Inferior parietal cortex (tissue), 1 donor: ENCODE results near the gene AS3MT.
"Not testable (repeated sequence)": the region's sequence is repeated elsewhere in the genome, so short reads cannot be mapped to it uniquely, and the experiment has no call there.

Experiments
- DNase-seq: peaks from one replicate; pipeline ENCODE4 v3.0.0-alpha.2; 2016; ENCODE audit errors: extremely low spot score

Gene AS3MT

GRCh38 chr10:102855731-102856436 is 13.4 kb upstream of the AS3MT start:
- DNase-seq = not testable (repeated sequence)

- DNase-seq = no peak
Observed at GRCh38 chr10:102856758-102857424, 12.4 kb upstream of the AS3MT start.

- DNase-seq = no peak
Observed at GRCh38 chr10:102859911-102860310, 9.4 kb upstream of the AS3MT start.

GRCh38 chr10:102863660-102864059 is 5.6 kb upstream of the AS3MT start:
- no peak for DNase-seq

DNA sequence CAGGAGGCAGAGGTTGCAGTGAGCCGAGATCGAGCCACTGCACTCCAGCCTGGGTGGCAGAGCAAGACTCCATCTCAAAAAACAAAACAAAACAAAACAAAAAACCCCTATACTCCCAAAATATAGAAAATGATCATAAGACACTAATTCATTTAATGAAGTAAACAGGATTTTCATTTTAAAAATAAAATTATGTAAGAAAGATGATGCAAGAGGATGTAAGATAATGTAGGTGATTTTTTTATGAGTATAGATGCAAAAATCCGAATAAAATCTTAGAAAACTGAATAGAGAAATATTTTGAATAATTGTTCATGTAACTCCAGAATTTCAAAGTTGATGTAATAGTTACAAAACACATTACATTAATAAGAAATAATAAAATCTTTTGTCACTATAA is 3.6 kb upstream of the AS3MT start:
- DNase-seq = no peak

GRCh38 chr10:102868911-102869257 is 386 bp upstream of the AS3MT start:
- DNase-seq = no peak

DNA sequence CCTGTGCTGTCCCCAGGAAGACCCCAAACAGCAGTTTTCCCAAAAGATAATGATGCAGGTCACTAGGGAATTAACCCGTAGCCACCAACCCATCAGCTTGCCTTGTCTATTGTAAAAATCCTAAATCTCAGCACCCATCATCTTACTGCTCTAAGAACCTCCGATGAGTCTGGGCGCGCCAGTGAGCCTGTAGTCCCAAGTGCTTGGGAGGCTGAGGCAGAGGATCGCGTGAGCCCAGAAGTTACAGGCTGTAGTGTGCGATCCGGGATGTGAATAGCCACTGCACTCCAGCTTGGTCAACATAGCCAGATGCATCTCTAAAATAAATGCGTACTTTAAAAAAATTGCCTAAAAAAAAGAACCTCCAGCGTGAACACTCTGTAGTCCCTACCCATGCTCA is 951 bp downstream of the AS3MT start:
- DNase-seq = no peak

GRCh38 chr10:102872163-102872562 is 2.9 kb downstream of the AS3MT start:
- DNase-seq = no peak

- no peak for DNase-seq
Observed at GRCh38 chr10:102876747-102877153, 7.5 kb downstream of the AS3MT start.

GRCh38 chr10:102878629-102879028 is 9.4 kb downstream of the AS3MT start:
- no peak for DNase-seq

DNA sequence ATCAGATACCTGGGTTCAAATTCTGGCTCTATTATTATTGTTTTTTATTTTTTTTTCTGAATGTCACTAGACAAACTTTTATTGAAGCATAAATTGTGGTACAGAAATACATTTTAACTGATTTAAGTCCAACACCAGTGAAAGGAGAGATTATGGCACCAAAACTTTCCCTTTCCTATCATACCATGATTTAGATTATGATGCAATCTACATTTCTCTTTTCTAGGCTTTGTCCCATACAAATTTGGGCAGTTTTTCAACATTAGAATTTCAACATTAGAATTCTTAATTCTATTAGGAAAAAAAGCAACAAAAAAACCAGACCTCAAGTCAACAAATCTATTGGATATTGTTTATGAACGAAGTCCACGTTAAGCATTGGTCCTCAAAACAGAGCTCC is 11.0 kb downstream of the AS3MT start:
- DNase-seq = no peak

- DNase-seq = no peak
Observed at GRCh38 chr10:102888048-102888447, 18.8 kb downstream of the AS3MT start.

DNA sequence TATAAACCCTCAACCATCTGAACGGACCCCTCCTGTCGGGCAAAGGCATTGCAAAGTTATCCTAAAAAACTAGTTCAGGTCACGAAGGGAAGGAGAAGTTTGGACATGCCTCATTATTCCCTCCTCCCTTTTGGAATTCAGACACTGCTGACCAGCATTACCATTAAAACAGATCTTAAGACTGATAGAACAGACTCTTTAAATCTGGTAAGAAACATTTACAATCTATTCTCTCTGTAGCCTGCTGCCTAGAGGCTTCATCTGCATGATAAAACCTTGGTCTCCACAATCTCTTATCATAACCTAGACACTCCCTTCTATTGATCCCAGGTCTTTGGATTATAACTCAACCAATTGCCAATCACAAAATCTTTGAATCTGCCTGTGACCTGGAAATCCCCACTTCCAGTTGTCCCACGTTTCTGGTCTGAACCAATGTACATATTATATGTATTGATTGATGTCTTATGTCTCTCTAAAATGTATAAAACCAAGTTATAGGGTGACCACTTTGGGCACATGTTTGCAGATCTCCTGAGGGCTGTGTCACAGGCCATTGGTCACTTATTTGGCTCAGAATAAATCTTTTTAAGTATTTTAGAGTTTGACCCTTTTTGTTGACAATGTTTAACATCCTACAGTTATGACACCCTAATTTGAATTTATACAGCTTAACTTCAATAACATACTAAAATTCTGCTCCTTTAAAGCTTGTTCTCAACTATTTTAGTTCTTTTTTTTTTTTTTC is 25.4 kb downstream of the AS3MT start:
- DNase-seq = no peak

DNA sequence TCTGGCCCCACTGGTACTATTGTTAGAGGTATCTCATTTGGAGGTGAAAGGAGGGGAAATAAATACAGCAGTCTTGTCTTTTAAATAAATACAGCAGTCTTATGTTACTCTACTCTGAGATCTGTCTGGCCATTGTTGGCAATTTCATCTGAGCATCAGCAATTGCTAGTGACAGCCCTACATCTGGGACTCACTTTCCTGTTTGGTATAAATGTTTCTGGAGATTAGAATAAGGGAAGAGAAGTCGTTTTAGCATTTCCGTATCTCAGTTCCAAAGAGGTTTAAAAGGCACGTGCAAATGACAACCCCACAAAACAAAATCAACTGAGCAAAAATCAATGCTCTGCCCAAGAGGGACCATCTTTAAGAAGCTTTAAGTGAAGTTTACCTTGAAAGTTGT is 30.7 kb downstream of the AS3MT start:
- no peak for DNase-seq

DNA sequence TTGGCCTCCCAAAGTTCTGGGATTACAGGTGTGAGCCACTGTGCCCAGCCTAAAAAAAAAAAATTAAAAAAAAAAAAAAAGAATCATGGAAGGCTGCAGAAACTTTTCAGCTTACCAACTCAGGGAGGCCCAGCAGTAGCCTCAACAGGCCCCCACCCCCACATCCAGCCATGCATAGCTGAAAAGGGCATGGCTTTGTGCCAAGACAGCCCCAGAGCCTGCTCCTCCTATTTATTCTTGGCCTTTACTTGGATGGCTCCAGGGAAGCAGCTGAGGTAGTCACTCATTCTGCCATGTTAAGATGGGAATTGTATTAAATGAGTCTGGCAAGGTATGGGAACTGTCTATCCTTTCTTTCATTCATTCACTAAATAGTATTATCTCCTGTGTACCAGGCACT is 35.1 kb downstream of the AS3MT start:
- no peak for DNase-seq

DNA sequence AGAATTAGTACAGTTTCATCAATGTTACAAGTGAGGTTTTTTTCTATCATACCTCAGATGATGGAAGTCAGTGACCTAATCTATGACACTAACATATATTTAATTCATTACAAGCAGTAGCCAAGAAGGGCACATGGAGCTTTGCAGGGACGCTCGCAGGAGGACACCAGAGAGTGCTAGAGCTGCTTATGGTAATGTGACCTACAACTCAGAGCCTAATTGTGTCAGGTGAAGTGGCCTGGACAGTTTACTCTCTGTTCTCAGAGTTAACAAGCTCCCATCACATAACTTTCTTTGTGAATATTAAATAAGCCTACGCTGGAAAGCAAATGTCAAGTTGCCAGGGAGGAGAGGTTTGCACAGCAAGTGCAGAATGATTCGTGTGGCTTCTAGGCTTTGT is 37.2 kb downstream of the AS3MT start:
- DNase-seq = no peak

DNA sequence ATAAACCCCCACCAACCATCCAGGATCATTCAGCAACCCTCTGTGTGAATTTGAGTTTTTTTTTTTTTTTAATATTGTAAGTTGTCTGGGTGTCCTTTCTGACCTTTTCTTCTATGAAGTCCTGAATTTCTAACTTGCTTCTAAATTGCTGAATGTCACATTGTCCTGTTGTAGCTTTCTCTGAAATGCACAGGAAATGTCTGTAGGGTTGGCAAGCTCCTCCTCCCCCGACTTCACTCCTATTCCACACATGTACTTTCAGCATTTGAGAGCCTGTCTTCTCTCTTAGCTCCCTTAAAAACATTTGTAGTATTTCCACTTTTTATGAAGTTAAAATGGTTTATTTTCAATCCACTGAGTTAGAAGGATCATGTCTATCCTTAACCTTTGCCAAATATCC is 45.5 kb downstream of the AS3MT start:
- DNase-seq = no peak

GRCh38 chr10:102916173-102916572 is 46.9 kb downstream of the AS3MT start:
- DNase-seq = no peak

DNA sequence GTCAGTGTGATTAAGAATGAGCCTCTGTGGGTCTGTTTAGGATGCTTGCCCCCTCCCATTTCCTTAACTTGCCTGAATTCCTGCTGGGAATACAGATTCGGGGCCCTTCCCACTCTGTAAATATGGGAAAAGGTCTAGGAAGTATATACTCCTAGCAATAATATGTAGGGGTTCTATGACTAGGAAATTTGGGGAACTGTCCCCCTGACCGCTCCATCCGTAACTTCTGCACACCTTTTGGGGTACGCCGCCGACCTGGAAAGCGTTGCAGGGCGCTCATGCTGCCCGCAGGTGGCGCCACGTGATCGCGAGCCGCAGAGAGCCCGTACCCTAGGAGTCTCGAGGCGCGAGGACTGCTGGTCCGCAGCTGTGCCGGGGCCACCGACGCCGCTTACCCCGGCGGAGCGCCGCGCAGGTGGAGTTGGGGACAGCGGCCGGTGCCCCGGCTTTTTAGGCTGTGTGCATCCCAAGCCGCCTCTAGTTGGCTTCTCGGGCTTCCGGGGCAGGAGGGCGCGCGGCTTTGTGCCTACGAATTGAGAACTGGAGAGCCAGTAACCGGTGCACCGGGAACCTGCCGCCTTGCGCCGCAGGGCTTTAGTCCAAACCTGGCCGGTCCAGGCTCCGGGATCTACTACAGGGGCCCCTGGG is 48.2 kb downstream of the AS3MT start:
- DNase-seq = peak; percentile 81

DNA sequence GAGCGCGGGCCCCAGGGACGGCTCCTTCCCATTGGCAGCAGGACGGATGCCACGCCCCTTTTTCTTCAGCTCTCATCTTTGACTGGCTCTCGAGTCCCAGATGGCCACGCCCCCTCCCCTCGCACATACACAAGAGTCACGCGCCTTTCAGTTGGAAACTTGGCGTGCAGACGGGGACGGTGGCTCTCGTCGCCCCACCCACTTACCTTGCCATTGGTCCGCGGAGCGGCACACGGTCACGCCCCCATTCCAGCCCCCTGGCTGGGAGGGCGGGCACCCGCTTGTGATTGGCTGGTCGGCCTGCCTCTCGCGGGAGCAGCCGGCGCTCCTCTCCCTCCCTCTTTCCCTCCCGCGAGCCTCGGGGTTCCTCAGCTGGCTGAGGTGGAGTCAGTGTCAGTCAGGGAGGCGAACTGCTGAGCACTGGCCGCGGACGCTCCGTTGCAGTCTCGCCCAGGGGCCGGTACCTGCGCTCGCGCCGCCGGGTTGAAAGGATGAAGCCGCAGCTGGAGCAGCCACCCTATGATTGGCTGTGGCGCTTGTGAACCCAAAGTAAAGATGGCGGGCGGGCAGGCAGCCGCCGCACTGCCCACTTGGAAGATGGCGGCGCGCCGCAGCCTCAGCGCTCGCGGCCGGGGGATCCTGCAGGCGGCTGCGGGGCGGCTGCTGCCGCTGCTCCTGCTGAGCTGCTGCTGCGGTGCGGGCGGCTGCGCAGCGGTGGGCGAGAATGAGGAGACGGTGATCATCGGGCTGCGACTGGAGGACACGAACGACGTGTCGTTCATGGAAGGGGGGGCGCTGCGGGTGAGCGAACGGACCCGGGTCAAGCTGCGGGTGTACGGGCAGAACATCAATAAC is 48.9 kb downstream of the AS3MT start, which contains the start of gene CNNM2:
Gene CNNM2 (plus strand): TSS at position 333 of the 855 bp plus-strand sequence. CDS start 187 bp downstream, at position 520.
- peak; percentile 98 for DNase-seq

DNA sequence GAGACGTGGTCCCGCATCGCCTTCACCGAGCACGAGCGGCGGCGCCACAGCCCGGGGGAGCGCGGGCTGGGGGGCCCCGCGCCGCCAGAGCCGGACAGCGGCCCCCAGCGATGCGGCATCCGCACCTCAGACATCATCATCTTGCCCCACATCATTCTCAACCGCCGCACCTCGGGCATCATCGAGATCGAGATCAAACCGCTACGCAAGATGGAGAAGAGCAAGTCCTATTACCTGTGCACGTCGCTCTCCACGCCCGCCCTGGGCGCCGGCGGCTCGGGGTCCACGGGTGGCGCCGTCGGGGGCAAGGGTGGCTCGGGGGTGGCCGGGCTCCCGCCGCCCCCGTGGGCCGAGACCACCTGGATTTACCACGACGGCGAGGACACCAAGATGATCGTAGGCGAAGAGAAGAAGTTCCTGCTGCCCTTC is 49.6 kb downstream of the AS3MT start:
- no peak for DNase-seq
